Brain microvascular endothelial cell (primary cell): ENCODE data around the gene PTPRM.

ENCODE experiments used
- DNase-seq: peaks from one replicate; pipeline ENCODE4 v3.0.0-alpha.2; 2020
- H3K27ac ChIP-seq: fragments of 250-450 bp; sonication (Bioruptor Pico); 2 replicates; pipeline ENCODE4 v1.5.1; 2020; ENCODE audit warnings: mild to moderate bottlenecking, moderate library complexity
- H3K27me3 ChIP-seq: fragments of 250-450 bp; sonication (Bioruptor Pico); replicated peaks from 2 replicates; pipeline ENCODE4 v1.5.1; 2020; ENCODE audit warnings: mild to moderate bottlenecking
- H3K36me3 ChIP-seq: fragments of 250-450 bp; sonication (Bioruptor Pico); replicated peaks from 2 replicates; pipeline ENCODE4 v1.5.1; 2020; ENCODE audit warnings: mild to moderate bottlenecking
- H3K4me3 ChIP-seq: 2 replicates; pipeline ENCODE4 v1.5.1; 2011; ENCODE audit warnings: low read depth, mild to moderate bottlenecking, control low read depth, low read length, moderate library complexity
- CTCF ChIP-seq: IDR thresholded peaks from 2 replicates; pipeline ENCODE4 v1.5.1; 2011; ENCODE audit warnings: low read depth, mild to moderate bottlenecking, moderate library complexity, low read length, control low read depth, inconsistent platforms; ENCODE audit errors: missing control alignments
- in situ Hi-C: cut with HindIII; loops from 2 replicates; pipeline ENCODE4 v1.10.0; 2017; ENCODE audit warnings: low sequenced_read_pairs, low pct_ligation_motif_present

Gene PTPRM

GRCh38 chr18:7808992-7809391 is 241.9 kb downstream of the PTPRM start:
- Histone ChIP-seq H3K36me3 (no peaks in the 10 kb centered on the region), H3K27me3 (no peaks in the 10 kb centered on the region), H3K27ac (no peak overlapping the region), H3K4me3 (no peak overlapping the region)
- in situ Hi-C loops, result no loop called here
- no peak for TF ChIP-seq CTCF
- no peak for DNase-seq

- no peaks in the 10 kb centered on the region for H3K27me3 ChIP-seq
- no peak overlapping the region for H3K27ac ChIP-seq
- no peak for DNase-seq
- H3K4me3 ChIP-seq, result no peak overlapping the region
- no peaks in the 10 kb centered on the region for H3K36me3 ChIP-seq
- no peak for TF ChIP-seq CTCF
- in situ Hi-C loops, result no loop called here
Measured at GRCh38 chr18:7809455-7809854, 242.3 kb downstream of the PTPRM start.

GRCh38 chr18:7809978-7810377 is 242.9 kb downstream of the PTPRM start:
- Histone ChIP-seq H3K4me3 (no peak overlapping the region), H3K36me3 (no peaks in the 10 kb centered on the region), H3K27ac (no peak overlapping the region), H3K27me3 (no peaks in the 10 kb centered on the region)
- in situ Hi-C loops, result no loop called here
- no peak for DNase-seq
- no peak for TF ChIP-seq CTCF

- Histone ChIP-seq H3K36me3 (no peaks in the 10 kb centered on the region), H3K27me3 (no peaks in the 10 kb centered on the region), H3K4me3 (no peak overlapping the region), H3K27ac (peak overlapping the region; percentile 13)
- peak; percentile 65 for DNase-seq
- TF ChIP-seq CTCF, result no peak
- in situ Hi-C loops, result no loop called here
Measured at GRCh38 chr18:7812431-7813063, 245.4 kb downstream of the PTPRM start.

- no peaks in the 10 kb centered on the region for H3K27me3 ChIP-seq
- no peak overlapping the region for H3K27ac ChIP-seq
- in situ Hi-C loops, result no loop called here
- TF ChIP-seq CTCF, result no peak
- no peaks in the 10 kb centered on the region for H3K36me3 ChIP-seq
- no peak for DNase-seq
- no peak overlapping the region for H3K4me3 ChIP-seq
Measured at GRCh38 chr18:7813131-7813530, 246.0 kb downstream of the PTPRM start.

GRCh38 chr18:7814754-7815315 is 247.7 kb downstream of the PTPRM start:
- no peak for TF ChIP-seq CTCF
- no peak overlapping the region for H3K4me3 ChIP-seq
- H3K27me3 ChIP-seq, result no peaks in the 10 kb centered on the region
- in situ Hi-C loops, result no loop called here
- no peaks in the 10 kb centered on the region for H3K36me3 ChIP-seq
- no peak overlapping the region for H3K27ac ChIP-seq
- no peak for DNase-seq
